Progenitor cell of endocrine pancreas (in vitro differentiated cells): ENCODE results near the gene TANGO6. TPM values are rescaled to one million over a fixed set of nuclear protein-coding genes. Genes with fewer than 3 reads are reported as not detected.

ENCODE experiments used
- DNase-seq: peaks from one replicate; pipeline ENCODE4 v3.0.0; 2021; ENCODE audit warnings: low spot score; ENCODE audit not compliant: unreplicated experiment
- H3K27ac Mint-ChIP-seq: 2 replicates; pipeline ENCODE4 v1.8.0; 2021; ENCODE audit warnings: mild to moderate bottlenecking, moderate library complexity, mixed read lengths
- H3K27me3 Mint-ChIP-seq: 2 replicates; pipeline ENCODE4 v1.8.0; 2021; ENCODE audit warnings: mixed read lengths
- H3K36me3 Mint-ChIP-seq: 2 replicates; pipeline ENCODE4 v1.8.0; 2022; ENCODE audit warnings: mixed read lengths; ENCODE audit not compliant: insufficient read depth
- H3K4me1 Mint-ChIP-seq: 2 replicates; pipeline ENCODE4 v1.8.0; 2021; ENCODE audit warnings: low read depth, mixed read lengths
- H3K4me3 Mint-ChIP-seq: 2 replicates; pipeline ENCODE4 v1.8.0; 2021; ENCODE audit warnings: low read depth, mild to moderate bottlenecking, moderate library complexity, mixed read lengths
- H3K9me3 Mint-ChIP-seq: 2 replicates; pipeline ENCODE4 v1.8.0; 2021; ENCODE audit warnings: low read depth, mixed read lengths
- CTCF ChIP-seq: fragments of 200-600 bp; sonication (generic); IDR thresholded peaks from one replicate; pipeline ENCODE4 v1.5.0; 2021; ENCODE audit warnings: antibody characterized with exemption, mild to moderate bottlenecking; ENCODE audit not compliant: unreplicated experiment
- total RNA-seq: library from RNA; stranded (reverse); gene quantifications from 2 replicates; pipeline ENCODE4 v1.2.1, GENCODE V29; 2021

The TANGO6 gene
- total RNA-seq, 1 donor from 2014 or later: 14.8 TPM

- Mint-ChIP-seq H3K4me1 (peaks cover 2% of the 10 kb centered on the region), H3K36me3 (peaks cover under 1% of the 10 kb centered on the region), H3K9me3 (peaks cover under 1% of the 10 kb centered on the region), H3K27ac (no peak overlapping the region), H3K27me3 (no peaks in the 10 kb centered on the region), H3K4me3 (no peak overlapping the region)
- DNase-seq: no peak
- TF ChIP-seq CTCF: no peak
These were observed 193.2 kb downstream of the TANGO6 start for GRCh38 chr16:69036399-69037091.

GRCh38 chr16:69037373-69038160 is 194.2 kb downstream of the TANGO6 start:
- no peak overlapping the region for H3K4me3 Mint-ChIP-seq
- H3K9me3 Mint-ChIP-seq: peaks cover 7% of the 10 kb centered on the region
- peaks cover 7% of the 10 kb centered on the region for H3K36me3 Mint-ChIP-seq
- H3K4me1 Mint-ChIP-seq: no peaks in the 10 kb centered on the region
- no peak overlapping the region for H3K27ac Mint-ChIP-seq
- TF ChIP-seq CTCF: no peak
- DNase-seq: no peak
- no peaks in the 10 kb centered on the region for H3K27me3 Mint-ChIP-seq

GRCh38 chr16:69039333-69039941 is 196.1 kb downstream of the TANGO6 start:
- TF ChIP-seq CTCF: no peak
- peaks cover 7% of the 10 kb centered on the region for H3K9me3 Mint-ChIP-seq

GRCh38 chr16:69040144-69040909 is 197.0 kb downstream of the TANGO6 start:
- no peak overlapping the region for H3K27ac Mint-ChIP-seq
- H3K4me3 Mint-ChIP-seq: no peak overlapping the region
- H3K4me1 Mint-ChIP-seq: no peaks in the 10 kb centered on the region
- H3K9me3 Mint-ChIP-seq: peaks cover 7% of the 10 kb centered on the region
- peaks cover 7% of the 10 kb centered on the region for H3K36me3 Mint-ChIP-seq
- TF ChIP-seq CTCF: no peak
- no peaks in the 10 kb centered on the region for H3K27me3 Mint-ChIP-seq
- DNase-seq: no peak

More at GRCh38 chr16:69039333-69039941, 196.1 kb downstream of the TANGO6 start:
- H3K4me3 Mint-ChIP-seq: no peak overlapping the region
- H3K36me3 Mint-ChIP-seq: peaks cover 7% of the 10 kb centered on the region
- H3K4me1 Mint-ChIP-seq: no peaks in the 10 kb centered on the region
- H3K27ac Mint-ChIP-seq: no peak overlapping the region
- DNase-seq: no peak
- no peaks in the 10 kb centered on the region for H3K27me3 Mint-ChIP-seq
